Measurements from ENCODE around the gene PSPC1.

PSPC1 gene

GRCh38 chr13:19810151-19810550 lies 27.4 kb upstream of the PSPC1 start:
- no peak overlapping the region for H3K4me3 ChIP-seq (ENCODE audit: low read depth, low read length)
- in situ Hi-C loops (cut with HindIII; ENCODE audit: low sequenced_read_pairs), result no loop called here
- no peak for DNase-seq (ENCODE audit: low read depth, low spot score)
- TF ChIP-seq CTCF (IDR thresholded peaks at IDR 0.05; ENCODE audit: low read depth, low read length), result no peak

GRCh38 chr13:19805765-19806164 lies 23.0 kb upstream of the PSPC1 start:
- no peak overlapping the region for H3K4me3 ChIP-seq (ENCODE audit: low read depth, low read length)
- in situ Hi-C loops (cut with HindIII; ENCODE audit: low sequenced_read_pairs), result no loop called here
- TF ChIP-seq CTCF (IDR thresholded peaks at IDR 0.05; ENCODE audit: low read depth, low read length), result no peak
- no peak for DNase-seq (ENCODE audit: low read depth, low spot score)

- no peak overlapping the region for H3K4me3 ChIP-seq (ENCODE audit: low read depth, low read length)
- no peak for TF ChIP-seq CTCF (IDR thresholded peaks at IDR 0.05; ENCODE audit: low read depth, low read length)
- DNase-seq (ENCODE audit: low read depth, low spot score), result no peak
- in situ Hi-C loops (cut with HindIII; ENCODE audit: low sequenced_read_pairs), result no loop called here
These were observed 13.2 kb upstream of the PSPC1 start for GRCh38 chr13:19795956-19796355.

GRCh38 chr13:19794631-19795030 lies 11.9 kb upstream of the PSPC1 start:
- in situ Hi-C loops (cut with HindIII; ENCODE audit: low sequenced_read_pairs), result no loop called here
- TF ChIP-seq CTCF (IDR thresholded peaks at IDR 0.05; ENCODE audit: low read depth, low read length), result no peak
- no peak for DNase-seq (ENCODE audit: low read depth, low spot score)
- H3K4me3 ChIP-seq (ENCODE audit: low read depth, low read length), result no peak overlapping the region

- no peak for DNase-seq (ENCODE audit: low read depth, low spot score)
- TF ChIP-seq CTCF (IDR thresholded peaks at IDR 0.05; ENCODE audit: low read depth, low read length), result no peak
- no peak overlapping the region for H3K4me3 ChIP-seq (ENCODE audit: low read depth, low read length)
These were observed 9.3 kb upstream of the PSPC1 start for GRCh38 chr13:19791953-19792537.

GRCh38 chr13:19782049-19782726 lies 557 bp downstream of the PSPC1 start:
- DNase-seq (ENCODE audit: low read depth, low spot score), result peak; percentile 62
- H3K4me3 ChIP-seq (ENCODE audit: low read depth, low read length), result peak overlapping the region; percentile 74
- in situ Hi-C loops (cut with HindIII; ENCODE audit: low sequenced_read_pairs), result no loop called here
- TF ChIP-seq CTCF (IDR thresholded peaks at IDR 0.05; ENCODE audit: low read depth, low read length), result no peak

More at GRCh38 chr13:19791953-19792537, 9.3 kb upstream of the PSPC1 start:
- in situ Hi-C loops (cut with HindIII; ENCODE audit: low sequenced_read_pairs), result no loop called here
